GM19043 (cell line): ENCODE data around the gene AKR7A2.
"Not testable (repeated sequence)": the region's sequence is repeated elsewhere in the genome, so short reads cannot be mapped to it uniquely, and the experiment has no call there.

Experiments
- ATAC-seq: cut with Tn5 transposase; IDR thresholded peaks from one replicate; pipeline ENCODE4 v1.9.1; 2021; ENCODE audit warnings: low read depth; ENCODE audit not compliant: unreplicated experiment

Gene AKR7A2

GRCh38 chr1:19269427-19270342 is 42.3 kb downstream of the AKR7A2 start:
- ATAC-seq = not testable (repeated sequence)

- no peak for ATAC-seq
Measured at GRCh38 chr1:19268445-19268844, 43.5 kb downstream of the AKR7A2 start.

- ATAC-seq = no peak
Measured at GRCh38 chr1:19262744-19263143, 49.2 kb downstream of the AKR7A2 start.

GRCh38 chr1:19262047-19262446 is 49.9 kb downstream of the AKR7A2 start:
- no peak for ATAC-seq

- ATAC-seq = no peak
Measured at GRCh38 chr1:19260211-19261138, 51.5 kb downstream of the AKR7A2 start.

- no peak for ATAC-seq
Measured at GRCh38 chr1:19258353-19258752, 53.6 kb downstream of the AKR7A2 start.

GRCh38 chr1:19257178-19257914 is 54.6 kb downstream of the AKR7A2 start:
- no peak for ATAC-seq

GRCh38 chr1:19256301-19256700 is 55.6 kb downstream of the AKR7A2 start:
- ATAC-seq = not testable (repeated sequence)

GRCh38 chr1:19255288-19255687 is 56.7 kb downstream of the AKR7A2 start:
- ATAC-seq = no peak

- no peak for ATAC-seq
Measured at GRCh38 chr1:19254416-19254815, 57.5 kb downstream of the AKR7A2 start.
